Measurements from ENCODE around the gene SLC9A7. TPM values are rescaled to one million over a fixed set of nuclear protein-coding genes. Genes with fewer than 3 reads are reported as not detected.
A peak's percentile ranks its signal among the peaks of the same experiment; 100 is the strongest.

The SLC9A7 gene
- total RNA-seq, 2 donors from 2014 or later = 1.8 to 1.9 TPM

GRCh38 chrX:46627062-46627461 lies 131.9 kb downstream of the SLC9A7 start:
- intact Hi-C loops (cut with DNase I) = no loop called here
- DNase-seq (ENCODE audit: low spot score) = no peak

GRCh38 chrX:46626566-46626965 lies 132.4 kb downstream of the SLC9A7 start:
- no peak for DNase-seq (ENCODE audit: low spot score)
- intact Hi-C loops (cut with DNase I) = no loop called here

DNA sequence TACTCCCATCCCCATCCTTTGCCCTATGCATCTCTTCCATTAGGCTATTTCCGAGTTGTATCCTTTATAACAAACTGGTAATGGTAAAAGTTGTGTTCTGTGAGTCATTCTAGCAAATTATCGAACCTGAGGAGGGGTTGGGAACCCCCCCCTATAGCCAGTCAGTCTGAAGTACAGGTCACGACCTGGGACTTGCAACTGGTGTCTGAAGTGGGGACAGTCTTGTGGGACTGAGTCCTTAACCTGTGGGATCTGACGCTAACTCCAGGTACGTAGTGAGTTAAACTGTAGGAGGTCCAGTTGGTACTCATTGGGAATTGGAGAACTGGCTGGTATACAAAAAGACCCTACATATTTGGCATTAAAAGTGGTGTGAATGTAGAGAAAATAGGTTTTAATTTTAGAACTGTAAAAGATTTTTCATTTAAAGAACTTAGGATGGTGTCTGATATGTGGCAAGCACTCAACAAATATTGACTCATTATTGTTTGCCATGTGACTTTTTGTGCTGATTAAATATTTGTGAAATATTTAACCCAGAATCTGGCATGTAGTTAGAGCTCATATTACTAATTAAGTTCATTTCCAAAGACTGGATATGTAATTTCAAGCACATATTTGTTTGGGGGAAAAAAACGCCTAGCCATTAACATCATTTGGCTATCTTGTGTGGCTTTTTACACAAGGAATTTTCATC lies 134.7 kb downstream of the SLC9A7 start:
- no peak for DNase-seq (ENCODE audit: low spot score)
- intact Hi-C loops (cut with DNase I) = no loop called here

DNA sequence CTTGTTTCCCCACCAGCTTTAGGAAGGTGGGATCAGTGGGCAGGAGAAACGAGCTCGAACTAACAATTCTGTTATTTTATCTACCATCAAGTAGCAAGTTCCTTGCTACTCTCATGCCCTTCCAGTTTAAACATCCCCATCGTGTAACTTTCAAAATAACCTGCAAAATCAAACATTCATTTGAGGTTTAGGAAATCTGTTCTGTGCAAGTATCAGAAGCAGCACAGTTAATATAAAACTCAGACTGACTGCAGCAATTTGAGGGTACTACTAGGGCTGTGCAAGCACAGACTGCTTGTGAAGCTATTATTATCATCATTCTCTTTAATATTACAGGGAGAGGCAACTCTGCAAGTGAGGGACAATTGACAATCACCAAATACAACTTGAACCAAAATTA lies 137.3 kb downstream of the SLC9A7 start:
- no peak for DNase-seq (ENCODE audit: low spot score)
- intact Hi-C loops (cut with DNase I) = no loop called here

DNA sequence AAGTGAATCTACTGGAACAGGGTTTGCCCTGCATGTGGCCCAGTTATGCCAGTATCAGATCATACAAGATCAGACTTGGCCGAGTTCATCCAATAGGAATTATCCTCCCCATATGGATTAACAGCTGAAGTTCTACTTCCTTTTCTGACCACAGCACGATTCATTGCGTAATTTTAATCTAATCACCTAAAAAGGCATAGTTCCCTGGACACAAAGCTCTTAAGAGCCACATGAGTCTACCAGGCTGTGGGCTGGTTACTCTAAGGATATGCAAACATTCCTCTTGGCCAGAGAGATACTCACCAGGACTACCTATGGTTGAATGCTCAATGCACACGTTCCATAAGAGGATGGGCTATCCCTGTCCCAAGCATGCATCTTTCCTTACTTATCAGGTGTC lies 138.4 kb downstream of the SLC9A7 start:
- no peak for DNase-seq (ENCODE audit: low spot score)
- intact Hi-C loops (cut with DNase I) = no loop called here

- no peak for DNase-seq (ENCODE audit: low spot score)
- intact Hi-C loops (cut with DNase I) = no loop called here
Observed at GRCh38 chrX:46618947-46619346, 140.0 kb downstream of the SLC9A7 start.

GRCh38 chrX:46617906-46618305 lies 141.0 kb downstream of the SLC9A7 start:
- intact Hi-C loops (cut with DNase I) = no loop called here
- DNase-seq (ENCODE audit: low spot score) = no peak

DNA sequence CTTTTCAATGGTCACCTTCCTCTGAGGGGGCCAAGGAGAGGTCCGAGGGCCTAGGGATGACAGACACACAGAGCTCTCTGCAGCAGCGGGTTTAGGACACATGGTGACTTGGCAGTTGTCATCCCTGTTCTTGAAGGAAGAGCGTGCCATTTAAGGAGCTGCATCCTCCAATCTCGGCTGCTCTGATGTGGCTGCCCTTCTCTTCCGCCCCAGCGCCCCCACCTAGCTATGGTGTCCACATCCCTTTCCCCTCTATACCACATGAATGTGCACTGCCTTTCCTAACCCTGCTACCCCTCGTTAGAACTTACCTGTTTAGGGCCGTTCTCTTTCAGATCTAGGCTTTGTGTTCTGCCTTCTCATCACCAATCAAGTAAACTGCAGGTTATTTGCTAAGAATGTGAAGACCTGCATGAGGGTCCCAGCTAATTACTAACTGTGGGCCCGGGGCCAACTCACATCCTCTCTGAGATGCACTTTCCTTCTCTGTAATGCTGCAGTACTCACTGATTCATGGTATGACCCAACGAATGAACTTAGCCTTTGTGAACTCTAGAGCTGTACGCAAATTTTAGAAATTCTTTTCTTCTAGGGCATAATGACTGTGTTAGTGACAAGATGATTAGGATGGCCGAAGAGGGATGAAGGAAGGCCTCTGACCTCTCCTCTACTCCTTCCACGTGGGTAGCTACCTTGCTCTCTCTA lies 147.1 kb downstream of the SLC9A7 start:
- no peak for DNase-seq (ENCODE audit: low spot score)
- intact Hi-C loops (cut with DNase I) = no loop called here

DNA sequence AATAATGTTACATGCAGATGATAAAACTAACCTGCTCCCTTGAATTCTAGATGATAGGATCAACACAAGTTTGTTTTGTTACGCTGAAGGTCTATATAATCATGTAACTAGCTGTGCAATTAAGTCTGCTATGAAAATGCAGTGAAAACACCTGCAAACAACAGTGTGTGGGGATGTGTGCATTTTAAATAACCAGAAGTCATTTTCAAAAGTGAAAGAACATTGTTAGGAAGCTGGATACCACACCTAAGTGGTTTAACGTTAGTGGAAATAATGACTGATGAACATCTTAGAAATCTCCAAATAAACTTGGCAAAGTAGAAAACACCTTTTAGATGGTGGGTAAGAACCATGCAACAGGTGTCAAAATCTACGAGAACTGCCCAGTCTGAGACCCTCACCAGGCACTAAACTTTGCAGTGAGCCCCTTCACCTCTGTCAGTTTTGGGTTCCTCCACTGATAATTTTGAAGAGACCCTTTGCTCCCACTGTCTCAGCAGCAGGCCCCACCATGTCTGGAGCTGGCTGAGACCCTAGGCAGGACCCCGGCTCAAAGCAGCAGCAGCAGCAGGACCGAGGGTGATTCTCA lies 148.8 kb downstream of the SLC9A7 start:
- intact Hi-C loops (cut with DNase I) = no loop called here
- DNase-seq (ENCODE audit: low spot score) = no peak

- intact Hi-C loops (cut with DNase I) = no loop called here
- no peak for DNase-seq (ENCODE audit: low spot score)
Observed at GRCh38 chrX:46607916-46608315, 151.0 kb downstream of the SLC9A7 start.

- no peak for DNase-seq (ENCODE audit: low spot score)
- intact Hi-C loops (cut with DNase I) = no loop called here
Observed at GRCh38 chrX:46602468-46603102, 156.3 kb downstream of the SLC9A7 start.

GRCh38 chrX:46601283-46601682 lies 157.6 kb downstream of the SLC9A7 start:
- intact Hi-C loops (cut with DNase I) = no loop called here
- no peak for DNase-seq (ENCODE audit: low spot score)

DNA sequence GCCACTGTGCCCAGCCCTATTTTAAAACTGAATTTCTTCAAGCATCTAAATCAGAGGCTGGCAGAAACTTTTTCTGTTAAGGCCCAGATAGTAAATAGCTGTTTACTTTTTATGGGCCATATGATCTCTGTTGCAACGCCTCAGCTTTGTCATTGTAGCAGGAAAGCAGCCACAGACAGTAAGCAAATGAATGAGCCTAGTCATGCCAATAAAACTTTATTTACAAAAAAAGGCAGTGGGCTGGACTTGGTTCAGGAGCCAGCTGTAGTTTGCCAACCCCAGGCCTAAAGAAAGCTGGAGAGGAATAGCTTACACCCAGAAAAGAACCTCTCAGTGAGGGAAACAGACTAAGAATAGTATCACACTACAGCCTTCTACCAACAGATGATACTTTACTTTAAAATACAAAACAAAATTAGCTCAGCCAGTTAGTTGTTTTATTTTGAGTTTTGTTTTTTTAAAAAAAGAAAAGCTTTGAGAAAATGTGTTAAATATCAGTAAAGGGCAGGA lies 159.8 kb downstream of the SLC9A7 start:
- DNase-seq (ENCODE audit: low spot score) = no peak
- intact Hi-C loops (cut with DNase I) = no loop called here

GRCh38 chrX:46597771-46598170 lies 161.1 kb downstream of the SLC9A7 start:
- intact Hi-C loops (cut with DNase I) = no loop called here
- no peak for DNase-seq (ENCODE audit: low spot score)

DNA sequence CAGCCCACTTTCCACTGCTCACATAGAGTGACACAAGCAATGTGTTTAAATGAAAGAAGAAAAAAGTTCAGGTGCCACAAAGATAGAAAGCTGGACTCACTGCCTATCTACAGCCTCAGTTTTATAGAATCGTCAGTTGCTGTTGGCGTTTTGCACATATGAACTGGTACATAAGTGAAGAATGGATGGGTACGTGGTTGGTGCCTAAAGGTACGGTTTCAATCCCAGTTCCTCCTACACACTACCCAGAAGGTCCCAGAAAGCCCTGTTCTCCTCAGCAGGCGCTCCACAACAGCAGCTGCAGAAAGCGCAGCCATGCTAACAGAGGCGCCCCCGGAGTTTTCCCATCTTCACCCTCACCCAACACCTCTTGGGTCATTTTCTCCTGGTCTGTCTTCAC lies 161.7 kb downstream of the SLC9A7 start:
- no peak for DNase-seq (ENCODE audit: low spot score)
- intact Hi-C loops (cut with DNase I) = no loop called here

DNA sequence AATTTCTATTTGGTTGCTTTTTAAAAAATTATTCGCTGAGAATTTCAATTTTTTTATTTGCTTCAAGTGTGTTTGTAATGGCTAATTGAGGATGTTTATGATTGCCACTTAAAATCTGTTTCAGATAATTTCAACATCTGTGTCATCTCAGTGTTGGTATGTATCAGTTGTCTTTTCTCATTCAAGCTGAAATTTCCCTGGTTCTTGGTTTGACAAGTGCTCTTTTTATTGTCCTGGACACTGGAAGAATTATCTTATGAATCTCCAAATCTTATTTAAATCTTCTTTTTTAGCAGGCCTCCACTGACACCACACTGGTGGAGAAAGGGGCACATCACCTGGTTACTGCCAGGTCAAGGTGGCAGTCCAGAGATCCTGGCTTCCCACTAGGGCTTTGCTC lies 163.8 kb downstream of the SLC9A7 start:
- no peak for DNase-seq (ENCODE audit: low spot score)
- intact Hi-C loops (cut with DNase I) = no loop called here

DNA sequence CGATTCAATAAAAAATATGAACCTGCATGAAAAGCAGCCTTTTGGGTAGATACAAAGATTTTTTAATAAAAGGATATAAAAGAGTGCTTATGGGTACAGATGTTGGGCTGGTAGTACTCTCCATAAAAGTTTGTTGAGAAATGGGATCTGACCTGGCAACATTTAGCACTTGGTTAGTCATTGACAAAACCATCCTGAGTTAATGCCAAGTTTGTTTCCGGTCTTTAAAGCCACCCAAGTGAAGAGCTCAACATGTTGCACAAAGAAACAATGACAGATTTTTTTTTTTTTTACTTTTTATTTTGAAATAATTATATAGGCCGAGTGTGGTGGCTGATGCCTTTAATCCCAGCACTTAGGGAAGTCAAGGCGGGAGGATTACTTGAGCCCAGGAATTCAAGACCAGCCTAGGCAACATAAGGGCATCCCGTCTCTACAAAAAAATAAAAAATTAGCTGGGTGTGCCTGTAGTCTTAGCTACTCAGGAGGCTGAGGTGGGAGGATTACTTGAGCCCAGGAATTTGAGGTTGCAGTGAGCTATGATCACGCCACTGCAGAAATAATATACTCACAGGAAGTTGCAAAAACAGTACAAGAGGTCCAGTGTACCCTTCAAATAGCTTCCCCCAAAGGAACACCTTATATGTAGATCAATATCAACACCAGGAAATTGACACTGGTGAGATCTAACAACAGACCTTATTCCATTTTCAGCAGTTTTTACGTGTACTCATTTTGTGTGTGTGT lies 168.8 kb downstream of the SLC9A7 start:
- intact Hi-C loops (cut with DNase I) = no loop called here
- no peak for DNase-seq (ENCODE audit: low spot score)

DNA sequence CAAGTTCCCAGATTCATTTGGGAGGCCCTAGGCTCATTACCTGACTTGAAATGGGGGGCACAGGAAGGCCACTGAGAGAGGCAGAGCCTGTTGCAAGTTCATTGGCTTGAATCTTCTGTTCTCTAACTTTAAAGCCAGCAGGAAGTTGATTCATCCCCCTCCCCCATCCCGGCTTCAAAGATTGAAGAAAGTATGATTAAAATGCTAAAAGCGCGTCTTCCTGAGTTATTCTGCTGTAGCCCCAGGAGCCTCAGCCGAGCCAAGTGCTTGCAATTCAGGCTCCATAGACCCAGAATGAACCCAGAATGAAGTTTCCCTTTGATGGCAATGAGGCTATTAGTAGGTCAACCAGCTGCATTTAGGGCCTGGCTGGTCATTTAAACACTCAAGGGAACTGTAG lies 170.7 kb downstream of the SLC9A7 start:
- peak; percentile 82 for DNase-seq (ENCODE audit: low spot score)
- intact Hi-C loops (cut with DNase I) = no loop called here

DNA sequence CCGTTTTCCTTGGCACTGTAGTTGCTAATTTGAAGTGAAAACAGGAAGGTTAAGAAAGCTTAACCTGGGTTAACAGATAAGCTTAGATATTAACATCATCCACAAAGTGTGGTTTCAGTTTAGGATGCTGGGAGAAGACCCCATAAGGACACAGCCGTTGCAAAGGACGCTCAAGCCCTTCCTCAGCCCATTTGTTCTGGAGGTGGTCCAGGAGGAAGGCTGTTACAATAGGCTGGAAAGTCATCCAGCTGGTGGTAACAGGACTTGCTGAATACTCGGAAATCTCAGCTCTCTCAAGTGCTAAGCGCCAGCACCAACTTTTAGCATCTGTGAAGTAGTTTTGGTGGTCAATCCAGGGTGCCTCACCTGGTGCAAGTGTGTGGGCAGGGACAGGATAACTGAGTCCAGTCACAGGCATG lies 171.2 kb downstream of the SLC9A7 start:
- intact Hi-C loops (cut with DNase I) = no loop called here
- no peak for DNase-seq (ENCODE audit: low spot score)

- intact Hi-C loops (cut with DNase I) = no loop called here
- no peak for DNase-seq (ENCODE audit: low spot score)
Observed at GRCh38 chrX:46587158-46587557, 171.8 kb downstream of the SLC9A7 start.
